HG03159 (cell line): ENCODE measurements around the gene NINJ1.

ENCODE experiments used
- ATAC-seq: cut with Tn5 transposase; IDR thresholded peaks from one replicate; pipeline ENCODE4 v1.9.1; 2021; ENCODE audit warnings: mild to moderate bottlenecking, moderate library complexity; ENCODE audit not compliant: unreplicated experiment

The NINJ1 gene, protein sequence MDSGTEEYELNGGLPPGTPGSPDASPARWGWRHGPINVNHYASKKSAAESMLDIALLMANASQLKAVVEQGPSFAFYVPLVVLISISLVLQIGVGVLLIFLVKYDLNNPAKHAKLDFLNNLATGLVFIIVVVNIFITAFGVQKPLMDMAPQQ

DNA sequence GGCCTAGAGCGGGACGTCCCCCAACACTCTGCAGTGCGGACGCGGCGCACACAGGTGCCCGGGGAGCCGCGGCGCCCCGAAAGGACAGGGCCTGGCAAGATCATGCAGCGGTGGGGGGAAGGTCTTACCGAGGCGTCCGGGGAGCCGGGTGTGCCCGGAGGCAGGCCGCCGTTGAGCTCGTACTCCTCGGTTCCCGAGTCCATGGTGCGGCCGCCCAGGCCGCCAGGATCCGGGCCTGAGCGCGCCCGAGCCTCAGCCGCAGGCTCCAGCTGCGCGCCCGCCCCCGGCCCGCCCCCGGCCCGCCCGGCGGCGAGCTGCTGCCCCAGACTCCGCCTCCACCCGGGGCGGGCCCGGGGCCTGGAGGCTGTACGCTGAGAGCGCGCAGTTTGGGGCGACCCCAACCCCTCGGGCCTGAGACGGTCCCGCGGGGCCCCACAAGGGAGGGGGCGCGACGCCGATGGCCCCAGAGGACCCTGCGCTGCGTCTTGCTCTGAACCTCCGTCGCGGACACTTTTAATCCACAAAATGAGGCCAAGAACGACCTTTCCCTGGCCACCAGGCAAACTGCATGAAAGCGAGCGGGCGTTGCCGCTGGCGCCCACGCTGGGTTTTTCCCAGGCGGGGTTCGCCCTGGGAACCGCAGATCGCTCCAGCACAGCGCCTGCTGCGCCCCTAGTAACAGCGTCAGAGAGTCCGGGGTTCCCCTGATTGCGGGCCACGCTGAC, at the start of gene NINJ1:
TSS of gene NINJ1 (minus strand) at position 237 of the 725 bp plus-strand sequence. CDS start at position 203, 34 bp downstream.
- peak; percentile 62 for ATAC-seq

DNA sequence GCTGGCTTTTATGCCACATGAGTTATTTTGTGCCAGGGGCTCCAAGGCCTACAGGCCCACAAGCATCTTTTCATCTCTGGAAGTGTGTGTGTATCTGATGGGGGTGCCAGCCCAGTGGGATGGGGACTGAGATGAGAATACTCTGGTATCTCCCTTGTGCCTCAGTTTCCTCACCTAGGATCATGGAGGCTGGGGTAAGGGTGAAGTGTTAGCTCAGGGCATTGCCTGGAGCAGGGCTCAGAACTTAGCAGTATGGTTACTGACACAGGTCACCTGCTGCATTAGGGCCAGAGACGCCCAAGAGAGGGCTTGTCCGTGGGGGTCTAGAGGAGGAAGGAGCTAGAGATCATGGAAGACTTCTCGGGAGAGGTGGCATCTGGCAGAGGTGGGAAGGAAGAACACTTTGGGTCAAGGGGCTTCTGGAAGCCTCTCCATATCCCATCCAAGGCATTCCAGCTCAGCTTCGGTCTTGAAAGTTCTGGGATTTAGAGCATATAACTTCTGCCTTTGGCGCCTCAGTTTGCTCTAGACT, 49.1 kb upstream of the NINJ1 start:
- no peak for ATAC-seq

DNA sequence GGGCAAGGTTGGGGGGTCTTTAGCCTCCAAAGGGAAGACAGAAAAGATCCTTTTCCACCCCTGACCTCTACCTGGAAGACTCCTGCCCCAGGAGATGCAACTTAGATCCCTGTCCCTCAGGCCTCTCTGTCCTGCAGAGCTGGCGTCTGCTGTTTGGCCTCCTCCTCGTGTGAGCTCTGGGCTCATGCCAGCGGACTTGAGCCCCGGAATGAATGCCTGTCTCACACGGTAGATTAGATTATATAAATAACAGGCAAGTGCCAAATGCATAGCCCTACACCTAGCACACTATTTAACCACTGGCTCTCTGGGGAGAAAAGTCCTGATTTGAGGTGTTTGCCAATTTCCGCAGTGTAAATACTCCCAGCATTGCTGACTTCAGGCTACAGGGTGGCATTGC, 48.5 kb upstream of the NINJ1 start:
- no peak for ATAC-seq

- no peak for ATAC-seq
Observed at GRCh38 chr9:93181672-93182435, 47.8 kb upstream of the NINJ1 start.

DNA sequence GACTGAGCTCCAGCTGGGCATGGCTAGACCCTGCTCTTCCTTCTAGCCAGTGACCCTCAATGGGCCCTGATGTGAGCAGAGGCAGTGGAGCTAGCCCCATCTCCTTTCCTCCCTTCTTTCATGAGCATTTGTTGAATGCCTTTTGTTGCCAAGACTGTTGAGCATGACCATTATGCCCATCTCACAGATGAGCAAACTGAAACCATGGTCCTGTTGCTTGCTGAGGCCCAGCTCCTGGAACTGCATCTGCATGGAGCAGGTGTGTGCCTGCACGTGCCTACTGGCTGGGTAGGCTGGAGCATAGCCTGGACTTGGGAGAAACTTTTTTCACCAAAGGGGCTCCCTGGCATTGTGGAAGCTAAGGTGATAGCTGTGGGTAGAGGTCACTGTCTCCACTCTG, 46.9 kb upstream of the NINJ1 start:
- ATAC-seq = no peak

GRCh38 chr9:93178851-93179786, 45.1 kb upstream of the NINJ1 start:
- ATAC-seq = no peak

- ATAC-seq = no peak
Observed at GRCh38 chr9:93177676-93178075, 43.6 kb upstream of the NINJ1 start.

GRCh38 chr9:93174976-93175375, 40.9 kb upstream of the NINJ1 start:
- ATAC-seq = no peak

DNA sequence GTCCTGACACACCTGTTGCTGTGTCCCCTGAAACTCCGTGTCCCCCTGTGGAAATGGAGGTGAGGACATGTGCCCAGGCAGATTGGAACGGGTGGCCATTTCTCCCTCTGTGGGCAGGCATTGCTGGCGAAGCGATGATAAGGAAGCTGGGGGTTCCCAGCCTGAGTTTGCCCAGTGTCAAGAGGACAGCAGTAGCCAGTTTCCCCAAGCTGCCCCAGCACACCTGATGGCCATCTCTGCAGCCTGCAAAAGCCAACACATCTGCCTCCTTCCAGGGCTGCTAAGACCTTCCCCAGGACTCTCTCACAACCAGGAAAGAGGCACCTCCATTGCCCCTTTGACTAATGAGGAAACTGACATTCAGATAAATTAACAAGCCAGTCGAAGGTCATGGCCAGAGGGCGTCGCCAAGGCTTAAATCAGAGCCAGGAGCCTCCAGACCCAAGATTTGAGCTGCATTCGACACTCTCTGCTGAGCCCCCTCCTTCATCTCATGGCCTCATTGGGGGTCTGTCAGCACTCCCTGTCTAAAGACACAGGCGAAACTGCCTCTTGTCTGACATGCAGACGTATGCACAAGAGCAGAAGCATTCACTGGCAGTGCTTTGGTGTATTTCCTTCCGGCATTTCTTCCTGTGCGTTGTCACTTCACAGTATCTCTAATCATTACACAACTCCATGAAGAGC, 39.5 kb upstream of the NINJ1 start:
- ATAC-seq = no peak

DNA sequence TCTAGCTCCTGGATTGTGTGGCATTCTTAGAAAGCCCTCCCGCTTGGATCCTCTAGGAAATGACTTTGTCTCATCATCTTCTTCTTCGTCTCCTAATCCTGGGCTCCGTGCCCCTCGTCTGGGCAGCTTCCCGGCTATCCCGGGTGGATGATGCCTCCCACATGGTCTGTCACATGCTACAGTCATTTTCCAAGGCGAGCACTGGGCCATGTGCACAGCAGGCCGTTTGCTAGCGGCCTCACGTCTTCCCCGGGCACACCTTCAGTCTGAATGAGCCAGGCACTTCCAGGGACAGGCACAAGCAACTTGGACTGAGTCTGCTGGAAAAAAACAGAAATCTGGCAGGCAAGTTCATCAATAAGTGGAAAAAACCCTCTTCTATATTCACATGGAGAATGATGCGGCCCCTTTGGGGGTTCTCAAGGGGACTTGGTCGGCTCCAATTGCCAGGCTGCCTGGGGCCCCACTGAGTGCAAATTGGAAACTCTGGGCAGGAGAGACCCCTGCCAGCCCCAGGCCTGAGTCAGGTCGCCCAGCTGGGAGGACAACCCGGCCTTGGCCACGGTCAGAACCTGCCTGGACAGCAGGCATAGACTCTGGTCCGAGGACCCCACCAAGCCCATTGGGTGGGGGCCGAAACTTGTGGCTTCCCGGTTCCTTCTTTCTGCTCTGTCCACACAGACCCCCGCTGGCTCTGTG, 38.8 kb upstream of the NINJ1 start:
- no peak for ATAC-seq

DNA sequence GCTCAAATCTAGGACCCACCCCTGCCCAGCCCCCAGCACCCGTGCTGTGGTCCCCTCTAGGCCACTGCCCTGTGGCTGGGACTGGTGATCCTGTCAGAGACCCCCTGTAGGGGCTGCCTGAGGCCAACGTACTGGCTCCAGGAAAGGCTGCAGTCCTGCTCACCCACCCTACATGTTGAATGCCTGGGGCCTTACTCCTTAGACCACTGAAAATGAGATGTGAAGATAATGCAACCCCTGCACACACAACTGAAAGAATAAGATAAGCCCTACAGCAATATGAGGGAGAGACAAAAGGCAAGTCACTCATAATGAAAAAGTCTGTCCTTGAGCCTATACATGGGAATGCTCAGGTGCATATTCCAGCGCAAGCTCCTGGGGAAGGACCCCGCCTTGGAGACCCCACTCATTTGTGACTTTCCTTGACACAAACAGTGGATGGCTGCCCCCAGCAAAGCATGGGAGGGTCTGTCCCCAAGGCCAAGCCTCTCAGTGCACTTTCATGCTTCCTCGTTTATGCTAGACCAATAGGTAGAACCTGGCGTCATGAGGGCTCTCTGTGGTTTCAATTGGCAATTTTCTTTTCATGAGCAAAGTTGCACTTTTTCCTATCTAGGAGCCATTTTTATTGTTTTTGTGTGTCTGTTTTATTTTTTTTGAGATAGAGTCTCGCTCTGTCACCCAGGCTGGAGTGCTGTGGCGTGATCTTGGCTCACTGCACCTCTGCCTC, 37.4 kb upstream of the NINJ1 start:
- no peak for ATAC-seq

DNA sequence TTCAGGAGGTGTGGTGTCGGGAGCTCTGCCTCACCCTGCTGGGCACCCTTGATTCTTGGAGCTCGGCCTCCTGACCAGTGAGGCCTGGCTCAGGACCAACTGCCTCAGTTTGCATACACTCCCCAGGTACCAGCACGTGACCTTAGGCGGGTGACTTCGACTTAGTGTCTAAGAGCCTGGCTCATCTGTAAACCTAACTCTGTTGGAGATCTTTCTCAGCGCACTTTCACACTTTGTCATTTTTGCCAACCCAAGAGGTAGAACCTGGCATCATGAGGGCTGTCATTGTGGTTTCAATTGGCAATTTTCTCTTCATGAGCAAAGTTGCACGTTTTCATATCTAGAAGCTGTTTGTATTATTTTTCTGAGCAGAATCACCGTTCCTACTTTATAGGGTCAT, 36.5 kb upstream of the NINJ1 start:
- no peak for ATAC-seq

GRCh38 chr9:93169444-93169843, 35.4 kb upstream of the NINJ1 start:
- ATAC-seq = no peak

DNA sequence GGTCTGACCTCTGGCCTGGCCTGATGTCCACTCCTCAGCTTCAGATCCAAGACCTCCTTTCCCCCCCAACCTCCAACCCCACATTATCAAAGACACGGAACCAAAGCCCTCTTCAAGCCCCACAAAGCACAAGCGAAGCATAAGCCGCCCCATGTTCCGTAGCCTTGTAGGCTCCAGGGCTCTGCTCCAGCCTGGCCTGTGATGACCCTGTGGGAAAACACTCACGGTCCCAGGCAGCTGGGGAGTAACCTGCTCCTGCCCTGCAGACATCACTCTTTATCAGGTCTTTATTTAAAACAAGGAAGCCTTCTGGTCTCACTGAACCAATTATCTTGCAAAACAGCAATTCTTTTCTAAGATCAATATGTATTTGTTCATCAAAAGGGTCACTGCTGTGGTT, 34.5 kb upstream of the NINJ1 start:
- no peak for ATAC-seq

DNA sequence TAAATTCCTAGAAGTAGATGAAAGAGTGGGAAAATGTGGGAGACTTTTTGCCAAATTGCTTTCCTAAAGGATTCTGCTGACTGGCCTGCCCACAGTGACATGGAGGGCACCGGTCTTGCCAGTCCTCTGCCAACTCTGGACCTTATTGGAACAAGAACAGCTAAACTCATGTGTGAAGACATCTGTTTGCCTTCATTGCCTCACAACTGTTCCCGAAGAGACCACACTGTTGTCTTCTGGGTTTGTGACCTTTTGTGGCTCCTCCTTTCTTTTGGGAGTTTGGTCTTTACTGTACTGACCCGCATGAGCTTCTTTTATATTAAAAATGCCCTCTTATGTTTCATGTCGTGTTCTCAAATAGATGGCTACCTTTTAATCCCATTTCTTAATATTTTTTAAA, 33.8 kb upstream of the NINJ1 start:
- no peak for ATAC-seq

- no peak for ATAC-seq
Observed at GRCh38 chr9:93167185-93167584, 33.1 kb upstream of the NINJ1 start.

- ATAC-seq = no peak
Observed at GRCh38 chr9:93166699-93167098, 32.6 kb upstream of the NINJ1 start.

DNA sequence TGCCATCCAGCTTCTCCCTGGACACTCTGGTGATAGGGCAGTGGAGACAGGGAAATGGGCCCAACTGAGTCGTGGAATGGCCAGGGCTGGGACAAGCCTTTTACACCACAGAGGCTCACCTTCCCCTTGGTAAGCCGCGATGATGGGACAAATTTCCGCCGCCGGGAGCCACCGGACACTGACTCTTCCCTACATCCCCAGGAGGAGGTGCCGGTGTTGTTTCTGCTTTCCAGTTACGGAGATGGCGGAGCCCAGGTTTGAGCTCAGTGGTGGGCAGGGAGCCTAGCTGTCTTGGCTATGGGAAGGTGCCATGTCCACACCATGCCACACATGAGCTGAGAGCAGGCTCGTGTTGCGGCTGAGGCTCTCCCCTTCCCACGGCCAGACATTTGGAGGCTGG, 30.0 kb upstream of the NINJ1 start:
- no peak for ATAC-seq
